ENCODE measurements around the gene ALDH16A1. TPM values are rescaled to one million over a fixed set of nuclear protein-coding genes. Genes with fewer than 3 reads are reported as not detected.

Gene ALDH16A1
- total RNA-seq, 4 donors from 2014 or later: 8.0 to 12.6 (median 9.9) TPM

- DNase-seq: no peak
- intact Hi-C loops (cut with DNase I; ENCODE audit: low total_unique reads) (no loop called here), in situ Hi-C loops (cut with MboI; ENCODE audit: low sequenced_read_pairs in 4 of 4) (no loop called here)
- Histone ChIP-seq H3K4me1 (no peaks in the 10 kb centered on the region), H3K9me3 (no peaks in the 10 kb centered on the region), H3K27ac (no peak overlapping the region), H3K4me3 (no peak overlapping the region), H3K36me3 (no peaks in the 10 kb centered on the region), H3K27me3 (peaks cover 82 to 96% (median 91%) of the 10 kb centered on the region in 3 donors)
- ATAC-seq: no peak
- no peak for TF ChIP-seq POLR2A (IDR thresholded peaks at IDR 0.05)
- no peak for TF ChIP-seq CTCF (IDR thresholded peaks at IDR 0.05 in 4 of 5, conservative IDR thresholded peaks at IDR 0.05 in 1 of 5)
Observed at GRCh38 chr19:49436381-49437017, 16.5 kb upstream of the ALDH16A1 start.

- no peak overlapping the region for H3K4me3 ChIP-seq
- TF ChIP-seq POLR2A (IDR thresholded peaks at IDR 0.05) (no peak), CTCF (IDR thresholded peaks at IDR 0.05 in 4 of 5, conservative IDR thresholded peaks at IDR 0.05 in 1 of 5) (no peak)
- DNase-seq: no peak
- intact Hi-C loops (cut with DNase I; ENCODE audit: low total_unique reads): no loop called here
- no peak for ATAC-seq
- no peaks in the 10 kb centered on the region for H3K4me1 ChIP-seq
- H3K27me3 ChIP-seq: peaks cover 82 to 96% (median 91%) of the 10 kb centered on the region in 3 donors
- no peak overlapping the region for H3K27ac ChIP-seq
- H3K9me3 ChIP-seq: no peaks in the 10 kb centered on the region
- H3K36me3 ChIP-seq: no peaks in the 10 kb centered on the region
- in situ Hi-C loops (cut with MboI; ENCODE audit: low sequenced_read_pairs in 4 of 4): no loop called here
Observed at GRCh38 chr19:49437231-49437630, 15.8 kb upstream of the ALDH16A1 start.

GRCh38 chr19:49438261-49438660 lies 14.8 kb upstream of the ALDH16A1 start:
- DNase-seq (no peak), ATAC-seq (no peak)
- in situ Hi-C loops (cut with MboI; ENCODE audit: low sequenced_read_pairs in 4 of 4) (no loop called here), intact Hi-C loops (cut with DNase I; ENCODE audit: low total_unique reads) (no loop called here)
- Histone ChIP-seq H3K9me3 (no peaks in the 10 kb centered on the region), H3K4me3 (no peak overlapping the region), H3K36me3 (no peaks in the 10 kb centered on the region), H3K4me1 (no peaks in the 10 kb centered on the region), H3K27me3 (peaks cover 75 to 88% (median 88%) of the 10 kb centered on the region in 3 donors), H3K27ac (no peak overlapping the region)
- TF ChIP-seq POLR2A (IDR thresholded peaks at IDR 0.05) (no peak), CTCF (IDR thresholded peaks at IDR 0.05 in 4 of 5, conservative IDR thresholded peaks at IDR 0.05 in 1 of 5) (no peak)

GRCh38 chr19:49439836-49440235 lies 13.2 kb upstream of the ALDH16A1 start:
- Histone ChIP-seq H3K27me3 (peaks cover 62 to 72% (median 72%) of the 10 kb centered on the region in 3 donors), H3K27ac (no peak overlapping the region), H3K36me3 (no peaks in the 10 kb centered on the region), H3K9me3 (no peaks in the 10 kb centered on the region), H3K4me3 (peak overlapping the region in 1 of 4 donors; percentile 37), H3K4me1 (no peaks in the 10 kb centered on the region)
- no peak for ATAC-seq
- DNase-seq: no peak
- TF ChIP-seq POLR2A (IDR thresholded peaks at IDR 0.05) (no peak), CTCF (IDR thresholded peaks at IDR 0.05 in 4 of 5, conservative IDR thresholded peaks at IDR 0.05 in 1 of 5) (no peak)
- in situ Hi-C loops (cut with MboI; ENCODE audit: low sequenced_read_pairs in 4 of 4): loop anchor here (5.0 to 10.0 kb wide), 4 partner anchors 45 to 215 kb away; partner anchors contain the start of gene KASH5 (in 1 of the 4)
- intact Hi-C loops (cut with DNase I; ENCODE audit: low total_unique reads): no loop called here

All from gastrocnemius medialis (tissue), 4 donors.